ENCODE data around the gene GUCA2A.

The GUCA2A gene

GRCh38 chr1:42153624-42154023 lies 10.9 kb downstream of the GUCA2A start:
- DNase-seq: peak; percentile 8

GRCh38 chr1:42152907-42153600 lies 11.5 kb downstream of the GUCA2A start, which contains the start of gene GUCA2B:
Gene GUCA2B, plus strand, starts transcription at chr1:42153410. Its CDS starts 41 bp downstream, at chr1:42153451.
- DNase-seq: peak; percentile 24

DNA sequence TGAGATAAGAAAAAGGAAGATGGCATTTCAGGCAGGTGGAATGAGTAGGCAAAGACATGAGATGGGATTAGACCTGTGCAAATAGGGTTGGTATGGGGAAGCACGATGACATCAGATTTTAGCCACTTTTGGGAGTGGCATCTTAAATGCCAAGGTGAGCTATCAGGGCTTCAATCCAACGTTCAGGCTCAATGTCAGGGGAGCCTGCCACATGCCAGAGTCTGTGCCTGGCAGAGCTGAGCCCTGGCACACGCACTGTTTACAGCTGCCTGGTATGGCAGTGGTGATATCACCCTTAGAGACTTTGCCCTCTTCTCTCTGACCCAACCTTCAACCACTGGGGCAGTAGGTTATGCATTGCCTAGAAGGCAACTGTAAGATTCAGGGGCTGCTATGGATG lies 12.4 kb downstream of the GUCA2A start:
- DNase-seq: peak; percentile 8

- peak; percentile 1 for DNase-seq
Measured at GRCh38 chr1:42150651-42151050, 13.9 kb downstream of the GUCA2A start.

DNA sequence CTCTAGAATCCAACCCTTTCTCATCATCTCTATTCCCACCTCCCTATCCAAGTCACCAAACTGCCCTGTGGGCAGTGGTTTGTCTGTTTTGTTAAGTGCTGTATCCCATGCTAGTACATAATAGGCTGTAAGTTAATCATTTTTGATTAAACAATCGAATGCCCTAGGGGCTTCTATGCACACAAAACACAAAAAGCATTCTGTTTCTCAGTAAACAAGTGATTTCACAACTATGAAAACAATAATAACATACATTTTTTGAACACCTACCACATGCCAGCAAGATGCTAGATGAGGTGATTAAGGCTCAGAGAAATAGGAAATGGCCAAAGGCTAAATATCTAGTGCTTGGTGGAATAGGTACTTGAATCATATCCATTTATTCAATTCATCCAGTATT lies 16.4 kb downstream of the GUCA2A start:
- DNase-seq: no peak

DNA sequence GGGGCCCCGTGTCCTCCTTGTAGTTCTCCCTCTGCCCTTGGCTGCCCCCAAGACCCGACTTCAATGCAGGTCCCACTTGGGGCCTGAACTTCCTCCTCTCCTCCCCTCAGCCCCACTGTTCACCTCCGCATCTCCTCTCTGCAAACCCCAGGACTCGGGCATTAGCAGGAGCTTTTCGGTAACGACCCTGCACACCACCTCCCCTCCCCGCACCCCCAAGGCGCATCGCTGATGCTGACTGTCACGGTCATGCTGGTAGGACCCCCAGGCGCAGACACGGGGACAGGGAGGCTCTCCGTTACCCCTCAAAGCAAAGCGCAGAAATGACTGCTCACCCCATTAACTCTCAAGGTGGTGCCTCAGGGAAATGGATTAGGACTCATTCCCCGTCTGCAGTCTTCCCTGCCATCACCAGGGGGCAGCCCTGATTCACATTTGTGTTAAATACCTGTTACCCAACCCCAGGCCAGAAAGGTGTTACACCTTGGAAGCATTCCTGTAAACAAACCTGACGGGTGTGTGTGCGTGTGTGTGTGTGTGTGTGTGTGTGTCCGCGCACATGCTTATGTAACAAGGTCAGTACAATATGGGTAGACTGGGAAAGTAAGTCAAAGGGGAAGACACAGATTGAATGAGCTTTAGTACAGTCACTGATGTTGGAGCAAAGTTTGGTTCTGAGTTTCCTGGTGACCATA lies 17.8 kb downstream of the GUCA2A start:
- peak; percentile 71 for DNase-seq

DNA sequence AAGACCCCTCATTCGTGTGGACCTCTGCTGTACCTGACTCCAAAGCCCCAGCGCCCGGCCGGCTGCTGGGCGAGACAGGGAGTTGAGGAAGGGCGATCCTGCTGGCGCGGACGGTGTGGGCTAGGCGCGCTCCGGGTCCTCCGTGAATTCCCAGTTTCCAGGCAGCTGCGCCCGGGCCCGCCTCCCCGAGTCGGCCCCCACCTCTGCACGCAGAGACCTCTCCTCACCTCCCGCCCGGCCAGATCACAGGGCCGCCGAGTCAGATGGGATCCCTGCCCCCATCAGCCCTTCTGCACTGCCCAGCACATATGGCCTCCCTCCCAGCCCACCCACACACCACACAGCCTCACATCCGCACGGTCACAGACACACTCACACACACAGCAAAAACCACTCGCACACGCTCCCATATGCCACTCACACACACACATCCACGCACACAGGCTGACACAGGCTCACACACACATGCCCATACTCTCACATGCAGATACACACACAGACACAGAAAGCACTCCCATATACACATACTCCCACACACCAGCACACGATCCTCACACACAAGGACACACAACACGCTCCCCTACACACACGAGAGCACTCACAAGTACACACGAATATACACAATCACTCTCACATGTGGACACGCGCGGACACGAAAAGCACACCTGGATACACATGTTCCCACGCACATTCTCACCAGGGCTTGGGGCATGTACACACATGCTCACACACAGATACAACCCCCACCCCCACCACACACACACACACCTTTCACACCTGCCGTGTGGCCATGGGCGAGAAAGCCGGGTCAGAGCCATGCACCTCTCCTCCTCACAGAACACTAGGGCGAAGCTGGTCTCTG lies 18.6 kb downstream of the GUCA2A start:
- DNase-seq: no peak

GRCh38 chr1:42145389-42145716 lies 19.2 kb downstream of the GUCA2A start:
- no peak for DNase-seq

DNA sequence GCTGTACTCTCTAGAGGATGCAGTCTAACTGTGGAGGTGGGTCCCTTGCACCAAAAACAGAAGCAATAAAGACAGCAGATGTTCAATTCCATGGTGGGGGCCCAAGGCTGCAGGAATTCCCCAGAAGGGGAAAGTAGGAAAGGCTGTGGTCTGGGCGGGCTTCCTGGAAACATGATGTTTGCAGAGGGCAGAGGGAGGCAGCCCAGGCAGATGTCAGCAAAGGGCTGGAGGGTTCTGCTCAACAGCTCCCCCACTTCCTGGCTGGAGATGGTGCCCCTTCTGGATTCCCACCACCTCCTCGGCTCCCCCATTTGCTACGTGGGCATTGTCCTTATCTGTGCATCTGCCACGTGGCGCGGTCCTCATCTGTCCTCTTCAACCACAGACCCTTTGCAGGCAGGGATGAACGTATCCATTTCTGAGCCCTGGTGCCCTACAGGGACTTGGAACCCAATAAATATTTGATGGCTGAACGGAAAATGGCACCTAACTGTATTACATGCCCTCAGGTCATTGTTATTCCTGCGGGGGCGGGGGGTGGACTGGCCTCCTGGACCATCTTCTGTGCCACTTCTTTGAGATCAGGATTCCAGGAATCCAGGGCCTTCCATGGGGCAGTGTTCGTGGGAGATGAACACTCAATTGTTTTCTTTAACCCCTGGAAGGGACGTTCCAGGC lies 19.7 kb downstream of the GUCA2A start:
- no peak for DNase-seq

GRCh38 chr1:42143896-42144710 lies 20.4 kb downstream of the GUCA2A start:
- no peak for DNase-seq

- DNase-seq: no peak
Measured at GRCh38 chr1:42142894-42143675, 21.5 kb downstream of the GUCA2A start.

- no peak for DNase-seq
Measured at GRCh38 chr1:42141978-42142377, 22.6 kb downstream of the GUCA2A start.

DNA sequence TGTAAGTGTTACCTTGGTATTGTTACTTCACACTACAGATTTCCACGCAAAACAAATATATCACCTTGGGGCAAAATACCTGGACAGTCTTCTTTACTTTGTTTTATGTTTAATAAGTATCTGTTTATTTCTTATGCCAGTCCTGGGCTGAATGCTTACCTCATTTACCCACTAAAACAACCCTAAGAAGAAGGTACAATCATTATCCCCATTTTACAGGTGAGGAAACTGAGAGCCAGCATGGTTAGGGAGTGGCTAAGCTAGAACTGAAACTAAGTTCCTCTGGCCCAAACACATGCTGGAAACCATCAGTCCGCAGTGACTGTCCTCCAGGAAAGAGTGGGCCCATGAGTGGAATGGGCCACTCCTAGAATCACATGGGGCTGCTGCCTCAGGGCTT lies 24.4 kb downstream of the GUCA2A start:
- no peak for DNase-seq

DNA sequence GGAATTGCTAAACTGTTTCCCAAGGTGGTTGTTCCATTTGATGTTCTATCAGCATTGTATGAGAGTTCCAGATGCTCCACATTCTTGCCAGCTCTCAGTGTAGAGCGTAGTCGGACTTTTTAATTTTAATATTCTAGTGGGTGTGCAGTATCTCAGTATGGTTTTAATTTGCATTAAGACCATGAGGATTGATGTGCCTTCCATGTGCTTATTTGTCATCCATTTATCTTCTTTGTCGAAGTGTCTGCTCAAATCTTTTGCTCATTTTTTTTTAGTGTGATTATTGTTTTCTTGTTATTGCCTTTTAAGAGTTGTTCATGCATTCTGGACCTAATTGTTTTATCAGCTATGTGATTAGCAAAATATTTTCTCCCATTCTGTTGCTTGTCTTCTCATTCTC lies 25.1 kb downstream of the GUCA2A start:
- no peak for DNase-seq

- DNase-seq: no peak
Measured at GRCh38 chr1:42138586-42138985, 26.0 kb downstream of the GUCA2A start.

- no peak for DNase-seq
Measured at GRCh38 chr1:42137766-42138165, 26.8 kb downstream of the GUCA2A start.

GRCh38 chr1:42136466-42136865 lies 28.1 kb downstream of the GUCA2A start:
- DNase-seq: no peak

DNA sequence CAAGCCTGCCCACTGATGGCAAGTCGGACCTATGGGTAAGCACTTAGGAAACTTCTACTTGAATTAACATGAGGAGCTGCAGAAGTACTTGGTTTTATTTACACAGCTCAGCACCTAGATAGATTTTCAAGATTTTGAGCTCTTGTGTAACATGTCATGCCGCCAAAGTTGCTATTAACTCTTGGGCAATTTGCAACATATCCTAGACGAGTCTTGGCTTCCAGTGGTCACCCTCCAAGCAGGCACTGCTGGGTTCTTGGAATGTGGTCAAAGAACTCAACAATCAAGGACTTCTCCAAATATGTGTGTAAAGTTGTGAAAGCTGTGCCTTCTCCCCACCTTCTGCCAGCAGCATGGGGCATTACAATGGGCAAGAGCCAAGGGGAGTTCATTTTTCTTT lies 29.1 kb downstream of the GUCA2A start:
- no peak for DNase-seq

- no peak for DNase-seq
Measured at GRCh38 chr1:42133809-42134526, 30.6 kb downstream of the GUCA2A start.

DNA sequence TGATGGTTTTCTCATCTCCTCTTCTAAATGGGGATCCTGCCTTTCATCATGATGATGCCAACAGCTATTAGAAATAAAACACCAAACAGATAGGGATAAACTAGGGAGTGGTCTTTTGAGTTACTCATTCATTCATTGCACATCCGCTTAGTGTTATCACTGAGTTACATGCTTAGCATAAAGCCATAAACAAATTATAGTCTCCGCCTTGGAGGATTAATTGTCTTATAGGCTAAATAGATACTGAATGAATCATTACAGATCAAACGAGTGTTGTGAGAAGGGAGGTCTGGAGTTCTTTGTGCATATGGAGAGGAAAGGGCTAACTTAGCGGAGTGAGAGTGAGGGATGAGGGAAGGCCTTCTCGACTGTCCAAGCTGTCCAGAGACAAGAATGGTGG lies 31.2 kb downstream of the GUCA2A start:
- DNase-seq: no peak

Measured in activated CD4-positive, CD25-positive, alpha-beta regulatory T cell treated with anti-CD3 and anti-CD28 coated beads, Interleukin-2, amount 50 U/mL, for 72 hours (primary cell).